HG03378 (cell line): Measurements from ENCODE around the gene FAM13B.
"Not testable (repeated sequence)": the region's sequence is repeated elsewhere in the genome, so short reads cannot be mapped to it uniquely, and the experiment has no call there.

Experiments used
- ATAC-seq: cut with Tn5 transposase; IDR thresholded peaks from one replicate; pipeline ENCODE4 v1.9.1; 2021; ENCODE audit warnings: mild to moderate bottlenecking, moderate library complexity; ENCODE audit not compliant: unreplicated experiment

FAM13B gene

DNA sequence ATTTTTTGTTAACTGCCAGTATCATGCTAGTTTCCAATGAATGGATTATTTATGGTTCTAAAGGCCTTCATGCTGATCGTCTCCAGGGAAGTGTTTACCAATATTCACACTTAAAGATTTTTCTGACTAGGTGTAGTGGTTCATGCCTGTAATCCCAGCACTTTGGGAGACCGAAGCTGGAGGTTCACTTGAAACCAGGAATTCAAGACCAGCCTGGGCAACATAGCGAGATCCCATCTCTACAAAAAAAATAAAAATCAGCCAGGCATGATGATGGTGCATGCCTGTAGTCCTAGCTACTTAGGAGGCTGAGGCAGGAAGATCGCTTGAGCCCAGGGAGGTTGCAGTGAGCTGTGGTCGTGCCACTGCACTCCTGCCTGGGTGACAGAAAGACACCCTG lies 43.5 kb downstream of the FAM13B start:
- ATAC-seq = no peak

DNA sequence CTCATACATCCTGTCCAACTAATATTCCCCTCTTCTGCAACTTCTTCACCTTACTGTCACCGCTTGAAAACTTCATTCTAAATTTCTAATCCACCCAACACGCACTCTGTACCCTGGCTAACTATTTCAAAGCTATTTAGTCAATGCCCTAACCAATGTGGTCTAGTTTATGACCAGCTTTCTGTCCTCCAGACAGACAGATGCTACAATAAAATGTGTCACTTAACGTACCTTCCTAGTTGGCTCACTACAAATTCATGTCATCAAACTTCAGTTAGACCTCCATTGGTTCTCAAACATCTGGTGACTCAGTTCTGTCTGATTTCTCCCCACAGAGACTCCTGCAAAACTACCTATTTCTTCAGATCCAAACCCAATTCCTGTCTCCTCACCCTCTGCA lies 57.7 kb downstream of the FAM13B start:
- ATAC-seq = no peak

DNA sequence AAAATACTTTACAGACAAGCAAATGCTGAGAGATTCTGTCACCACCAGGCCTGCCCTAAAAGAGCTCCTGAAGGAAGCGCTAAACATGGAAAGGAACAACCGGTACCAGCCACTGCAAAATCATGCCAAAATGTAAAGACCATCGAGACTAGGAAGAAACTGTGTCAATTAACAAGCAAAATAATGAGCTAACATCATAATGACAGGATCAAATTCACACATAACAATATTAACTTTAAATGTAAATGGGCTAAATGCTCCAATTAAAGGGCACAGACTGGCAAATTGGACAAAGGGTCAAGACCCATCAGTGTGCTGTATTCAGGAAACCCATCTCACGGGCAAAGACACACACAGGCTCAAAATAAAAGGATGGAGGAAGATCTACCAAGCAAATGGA lies 62.5 kb downstream of the FAM13B start:
- not testable (repeated sequence) for ATAC-seq

DNA sequence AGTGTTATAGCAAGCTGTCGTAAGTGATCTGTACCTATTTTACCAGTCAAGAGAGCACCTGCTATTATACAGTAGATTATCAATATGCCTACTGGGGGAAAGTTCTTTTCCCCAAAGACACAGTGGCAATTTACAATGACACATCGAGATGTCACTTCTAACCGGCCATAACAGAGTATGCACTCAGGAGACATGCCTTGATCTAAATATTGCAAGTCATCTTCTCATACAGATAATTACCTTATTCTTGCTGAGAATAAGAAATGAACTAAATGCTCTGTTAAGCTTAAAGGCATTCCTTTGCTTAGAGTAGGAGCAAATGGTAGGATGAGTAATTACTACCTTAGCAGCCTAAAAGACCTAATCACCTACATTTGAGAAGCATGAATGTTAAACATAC lies 72.1 kb downstream of the FAM13B start:
- ATAC-seq = no peak

DNA sequence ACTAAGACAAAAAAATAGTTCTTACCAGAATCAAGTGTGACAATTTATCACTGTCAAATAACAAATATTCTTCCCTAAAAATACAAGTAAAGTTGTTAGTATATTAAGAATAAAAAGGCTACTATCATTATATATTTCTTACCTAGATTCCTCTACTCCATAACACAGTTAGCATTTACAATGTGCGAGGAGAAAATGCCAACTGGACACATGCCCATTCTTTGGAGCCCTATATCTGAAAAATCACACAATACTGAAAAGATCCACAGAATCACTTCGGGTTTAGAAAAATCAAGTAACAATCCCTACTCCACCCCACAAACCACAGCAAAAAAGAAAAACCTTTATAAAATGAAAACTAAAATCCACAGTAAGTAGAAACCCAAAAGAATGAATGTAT lies 72.7 kb downstream of the FAM13B start:
- ATAC-seq = no peak

DNA sequence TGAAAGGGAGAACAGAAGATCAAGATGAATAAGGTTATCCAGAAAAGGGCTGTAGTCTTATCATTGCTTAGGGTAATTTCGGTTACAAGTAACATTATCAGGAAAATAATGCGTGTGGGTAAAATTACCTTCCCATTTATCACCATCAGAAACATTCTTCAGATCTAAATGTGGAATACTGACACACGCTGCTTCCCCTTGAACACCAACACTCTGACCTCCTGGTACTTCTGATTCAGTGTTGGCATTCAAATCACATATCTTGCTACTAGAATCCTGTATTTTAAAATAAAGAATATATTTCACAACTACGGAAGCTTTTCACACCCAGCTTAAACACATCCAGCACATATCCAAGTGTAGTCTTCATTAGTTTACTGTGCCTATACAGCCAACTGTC lies 73.4 kb downstream of the FAM13B start:
- no peak for ATAC-seq

DNA sequence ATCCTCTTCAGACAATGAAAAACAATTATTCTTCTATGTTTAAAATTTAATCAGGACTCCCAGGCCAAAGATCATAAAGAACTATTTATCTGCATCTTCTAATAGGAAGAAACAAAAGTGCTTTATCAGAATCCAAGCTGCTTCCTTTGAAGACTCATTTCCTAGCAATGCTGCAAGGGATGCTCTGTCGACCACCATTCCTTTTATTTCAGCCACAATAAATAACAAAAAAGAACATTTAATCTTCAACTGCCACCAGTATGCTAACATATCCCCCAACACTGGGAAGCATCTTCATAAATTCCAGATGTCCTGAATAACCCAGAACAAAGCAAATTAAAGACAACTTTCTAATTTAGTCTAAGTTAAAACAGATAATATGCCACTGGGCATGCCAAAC lies 74.9 kb downstream of the FAM13B start:
- ATAC-seq = no peak

DNA sequence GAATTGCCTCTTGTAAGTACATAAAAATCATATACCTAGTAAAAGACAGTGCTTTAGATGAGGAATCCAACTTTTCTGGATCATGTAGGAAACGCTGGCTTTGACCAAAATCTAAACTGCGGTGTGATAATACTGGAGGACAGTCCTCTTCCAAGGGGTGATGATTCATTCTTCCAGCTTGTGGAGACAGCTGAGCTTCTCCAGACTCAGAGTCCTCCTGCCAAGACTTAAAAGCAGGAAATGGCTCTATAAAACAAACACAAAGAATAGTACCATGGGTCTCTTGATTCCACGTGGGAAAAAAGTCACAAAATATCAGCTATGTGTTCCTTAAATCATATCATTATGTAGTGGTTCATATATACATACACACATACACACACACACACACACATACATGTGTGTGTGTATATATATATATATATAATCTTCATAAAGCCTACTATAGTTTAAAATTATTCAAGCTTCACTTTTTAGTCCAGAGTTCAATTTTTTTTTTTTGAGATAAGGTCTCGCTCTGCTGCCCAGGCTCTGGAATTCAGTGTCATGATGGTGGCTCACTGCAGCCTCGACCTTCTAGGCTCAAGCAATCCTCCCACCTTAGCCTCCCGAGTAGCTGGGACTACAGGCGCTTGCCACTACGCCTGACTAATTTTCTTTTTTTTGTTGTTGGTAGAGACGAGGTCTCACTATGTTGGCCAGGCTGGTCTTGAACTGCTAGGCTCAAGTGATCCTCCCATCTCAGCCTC lies 78.6 kb downstream of the FAM13B start:
- ATAC-seq = no peak

DNA sequence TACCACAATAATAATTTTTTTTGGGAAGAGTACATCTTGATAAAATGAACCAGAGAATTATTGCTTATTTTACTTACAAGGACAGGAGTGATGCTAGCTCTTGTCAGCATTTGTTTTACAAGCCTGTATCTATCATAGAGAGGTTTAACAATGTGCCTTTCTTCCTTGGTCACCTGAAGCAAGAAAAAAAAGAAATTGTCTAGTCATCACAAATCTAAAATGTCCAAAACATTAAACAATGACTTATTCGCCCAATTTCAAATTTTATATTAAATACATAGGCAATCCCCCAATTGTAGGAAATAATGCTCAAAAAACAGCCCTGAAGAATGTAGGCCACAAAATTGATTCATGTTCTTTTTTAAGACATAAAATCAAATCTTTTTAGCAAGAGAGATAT lies 87.1 kb downstream of the FAM13B start:
- ATAC-seq = no peak

DNA sequence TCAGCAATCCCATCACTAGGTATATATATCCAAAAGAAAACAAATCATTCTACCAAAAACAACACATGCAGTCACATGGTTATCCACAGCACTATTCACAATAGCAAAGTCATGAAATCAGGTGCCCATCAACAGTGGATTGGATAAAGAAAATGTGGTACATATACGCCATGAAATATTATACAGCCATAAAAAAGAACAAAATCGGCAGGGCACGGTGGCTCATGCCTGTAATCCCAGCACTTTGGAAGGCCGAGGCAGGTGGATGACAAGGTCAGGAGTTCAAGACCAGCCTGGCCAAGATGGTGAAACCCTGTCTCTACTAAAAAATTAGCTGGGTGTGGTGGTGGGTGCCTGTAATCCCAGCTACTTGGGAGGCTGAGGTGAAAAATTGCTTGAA lies 88.6 kb downstream of the FAM13B start:
- not testable (repeated sequence) for ATAC-seq

DNA sequence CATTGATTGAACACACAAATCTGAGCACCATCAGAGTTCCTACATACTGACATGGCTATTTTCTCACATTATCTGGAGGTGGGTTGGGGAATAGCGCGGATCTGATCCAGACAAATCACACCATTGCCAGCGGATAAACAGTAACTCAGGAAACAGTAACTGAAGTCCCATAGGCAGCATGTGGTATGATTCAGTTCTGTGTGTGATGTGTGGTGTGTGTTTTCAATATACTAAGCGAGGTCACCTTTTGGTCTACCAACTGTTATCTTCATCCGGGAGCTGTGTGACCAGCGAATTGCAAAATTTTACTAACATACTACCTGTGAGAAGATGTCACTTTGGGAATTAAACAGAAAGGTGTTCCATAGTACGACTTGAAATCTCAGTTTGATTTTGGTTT lies 93.5 kb downstream of the FAM13B start:
- no peak for ATAC-seq

DNA sequence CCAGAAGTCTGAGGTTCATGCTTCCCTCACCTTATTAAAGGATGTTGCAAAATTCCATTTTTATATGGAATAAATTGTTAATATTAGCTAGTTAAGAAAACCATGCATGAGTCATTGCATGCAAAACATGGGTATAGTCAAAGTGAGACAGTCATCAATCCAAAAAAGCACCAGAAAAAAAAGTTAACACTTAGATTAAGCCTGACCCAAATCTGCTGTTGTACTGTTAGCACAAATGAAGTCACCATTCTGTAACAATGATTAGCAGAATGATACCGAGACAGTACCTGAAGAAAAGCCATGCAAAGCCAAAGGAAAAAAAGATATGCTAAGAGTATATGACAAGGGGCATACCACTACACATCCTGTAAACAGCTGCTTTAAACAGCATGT lies 94.1 kb downstream of the FAM13B start:
- no peak for ATAC-seq

DNA sequence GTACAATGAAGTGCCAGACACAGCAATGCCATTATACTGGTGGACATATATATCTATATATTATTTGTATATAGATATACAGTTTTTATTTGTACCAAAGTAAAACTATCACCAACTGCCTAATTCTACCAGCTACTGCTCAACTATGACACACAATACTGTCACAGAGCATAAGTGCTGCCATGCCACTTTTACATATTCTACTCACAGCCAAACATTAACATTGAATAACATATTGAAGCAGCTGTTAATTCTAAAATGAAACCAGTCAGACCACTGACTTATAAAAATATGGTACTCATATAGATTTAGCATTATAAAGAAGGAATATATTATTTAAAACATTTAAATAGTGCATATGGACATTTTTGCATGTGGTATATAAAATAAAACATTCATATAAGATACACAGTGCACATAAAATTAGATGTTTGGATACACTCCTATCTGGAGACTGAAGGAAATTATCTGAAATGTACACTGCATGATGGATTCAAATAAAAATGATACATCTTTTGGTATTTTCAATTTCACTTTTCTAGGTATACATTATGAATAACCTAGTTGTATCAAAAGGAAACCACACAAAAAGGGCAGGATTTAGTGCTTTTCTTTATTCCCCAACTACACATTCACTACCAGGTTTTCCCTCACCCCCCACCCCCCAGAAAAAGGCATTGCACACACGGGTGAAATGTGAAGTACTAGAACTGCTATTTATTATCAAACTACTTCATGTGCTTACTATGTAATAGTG lies 94.7 kb downstream of the FAM13B start:
- ATAC-seq = no peak

DNA sequence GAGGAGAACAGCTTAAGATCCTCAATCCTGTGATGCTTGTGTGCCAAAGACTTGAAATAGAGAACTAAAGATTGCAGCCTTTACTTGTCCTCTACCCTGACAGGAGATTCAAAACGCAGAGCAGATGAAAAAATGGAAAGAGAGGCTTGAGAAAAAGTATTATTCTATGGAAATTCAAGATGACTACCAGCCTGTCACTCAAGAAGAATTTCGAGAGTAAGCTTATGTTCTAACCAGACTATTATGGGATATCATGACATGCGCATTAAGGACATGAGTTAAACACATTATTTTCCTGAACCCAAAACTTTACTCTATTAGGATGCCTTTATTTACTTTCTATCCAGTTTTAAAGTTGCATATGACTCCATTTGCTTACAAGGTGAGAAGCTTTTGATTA lies 97.2 kb downstream of the FAM13B start:
- ATAC-seq = no peak

DNA sequence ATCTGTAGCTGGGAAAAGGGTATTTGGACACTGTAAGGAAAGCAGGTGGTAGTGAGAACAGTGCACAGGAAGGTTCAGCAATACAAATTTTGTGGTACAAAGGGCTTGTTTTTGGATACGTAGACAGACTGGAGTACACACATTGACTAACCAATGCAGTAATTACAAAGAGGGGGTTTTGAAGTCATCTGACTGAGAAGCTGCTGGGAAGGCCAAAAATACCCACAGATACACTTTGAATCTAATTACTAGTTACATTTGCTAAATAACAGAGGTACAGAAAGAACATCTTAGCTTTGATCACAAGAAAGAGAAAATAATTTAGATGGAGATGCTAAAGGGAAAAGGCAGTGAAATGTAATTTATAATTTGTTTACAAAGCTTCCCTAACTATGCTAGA lies 97.7 kb downstream of the FAM13B start:
- no peak for ATAC-seq

DNA sequence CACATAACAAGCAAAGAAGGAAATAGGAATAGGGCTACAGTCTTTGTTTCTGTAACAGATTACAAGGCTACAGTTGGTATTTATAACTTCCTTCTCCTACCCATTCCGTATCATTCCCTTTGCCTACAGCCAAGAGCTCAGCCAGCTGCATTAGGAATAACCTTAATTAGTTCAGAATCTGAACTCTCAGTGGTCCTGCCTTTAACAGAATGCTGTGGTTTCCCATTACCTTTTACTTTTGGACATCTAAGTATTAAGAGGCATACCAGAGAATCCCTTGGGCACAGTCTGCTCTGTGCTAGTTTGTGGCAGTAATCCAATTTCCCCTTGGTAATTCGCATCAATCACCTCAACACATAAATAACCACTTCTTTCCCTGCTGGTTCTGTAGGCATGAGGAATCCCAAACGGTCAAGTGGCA lies 99.4 kb downstream of the FAM13B start:
- no peak for ATAC-seq

DNA sequence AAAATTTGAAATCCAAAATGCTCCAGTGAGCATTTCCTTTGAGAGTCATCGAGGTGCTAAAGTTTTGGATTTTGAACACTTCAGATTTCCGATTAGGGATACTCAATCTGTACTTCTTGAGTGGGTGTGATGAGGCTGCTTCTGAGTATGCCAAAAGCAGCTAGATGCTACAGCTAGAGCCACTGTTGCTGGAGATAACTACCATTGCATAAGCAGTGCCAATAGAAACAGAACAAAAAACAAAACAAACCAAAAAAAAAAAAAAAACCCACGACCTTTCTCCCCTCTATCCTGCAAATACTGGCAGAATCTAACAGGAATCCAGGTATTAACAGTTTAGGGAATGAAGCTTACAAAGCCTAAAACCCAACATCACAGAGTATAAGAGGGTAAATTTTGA lies 100.1 kb downstream of the FAM13B start:
- no peak for ATAC-seq

DNA sequence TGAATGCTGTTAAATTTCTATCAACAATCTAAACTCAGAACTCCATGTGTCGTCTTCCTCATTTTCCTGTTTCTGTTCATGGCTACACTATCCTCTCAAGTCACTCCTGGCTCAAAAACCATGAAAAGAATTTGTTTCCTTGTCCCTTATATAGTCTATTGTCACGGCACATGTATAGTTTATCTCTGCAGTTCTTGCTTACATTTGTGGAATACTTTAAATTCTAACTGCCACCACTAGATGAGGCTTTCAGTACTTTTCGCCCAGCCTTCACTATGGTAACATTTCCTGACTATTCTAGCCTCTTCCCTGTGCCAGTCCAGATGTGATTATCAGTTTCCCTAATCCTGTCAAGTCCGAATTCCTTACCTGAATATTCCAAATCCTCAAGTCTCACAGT lies 109.0 kb downstream of the FAM13B start:
- no peak for ATAC-seq

DNA sequence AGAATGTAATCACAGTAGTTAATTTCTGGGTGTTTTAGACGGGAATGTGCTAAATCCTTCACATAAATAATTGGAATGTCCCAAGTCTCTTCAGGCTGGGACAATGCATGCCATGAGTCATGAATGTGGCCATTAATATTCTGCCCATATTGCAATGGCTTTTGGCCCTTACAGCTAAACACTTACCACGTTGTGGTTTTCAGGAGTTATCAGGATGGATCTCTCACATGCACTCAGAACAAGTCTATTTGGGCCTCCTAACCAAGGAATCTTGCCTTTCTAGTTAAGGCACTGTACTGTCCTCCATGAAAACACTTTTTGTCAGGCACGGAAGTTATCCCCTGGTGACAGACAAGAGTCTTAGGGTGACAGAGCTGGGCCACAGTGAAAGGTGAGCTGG lies 110.9 kb downstream of the FAM13B start:
- no peak for ATAC-seq

DNA sequence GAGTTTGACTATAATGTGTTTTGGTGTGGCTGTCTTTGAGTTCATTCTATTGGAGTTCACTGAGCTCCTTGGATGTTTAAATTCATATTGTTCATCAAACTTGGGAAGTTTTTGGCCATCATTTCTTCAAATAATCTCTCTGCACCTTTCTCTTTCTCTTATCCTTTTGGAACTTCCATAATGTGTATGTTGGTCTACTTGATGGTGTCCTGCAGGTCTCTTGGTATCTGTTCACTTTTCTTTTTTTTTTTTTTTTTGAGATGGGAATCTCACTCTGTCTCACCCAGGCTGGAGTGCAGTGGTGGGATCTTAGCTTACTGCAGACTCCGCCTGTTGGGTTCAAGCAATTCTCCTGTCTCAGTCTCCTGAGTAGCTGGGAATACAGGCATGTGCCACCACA lies 116.0 kb downstream of the FAM13B start:
- ATAC-seq = no peak

DNA sequence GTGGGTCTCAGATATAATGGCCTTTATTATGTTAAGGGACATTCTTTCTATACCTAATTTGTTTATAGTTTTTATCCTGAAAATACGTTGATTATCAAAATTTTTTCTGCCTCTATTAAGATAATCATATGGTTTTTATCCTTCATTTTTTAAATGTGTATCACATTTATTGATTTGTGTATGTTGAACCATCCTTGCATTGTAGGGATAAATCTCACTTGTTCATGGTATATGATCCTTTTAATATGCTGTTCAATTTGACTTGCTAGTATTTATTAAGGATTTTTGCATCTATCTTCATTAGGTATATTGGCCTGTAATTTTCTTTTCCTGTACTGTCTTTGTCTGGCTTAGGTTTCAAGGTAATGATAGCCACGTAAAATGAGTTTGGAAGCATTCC lies 118.1 kb downstream of the FAM13B start:
- no peak for ATAC-seq

DNA sequence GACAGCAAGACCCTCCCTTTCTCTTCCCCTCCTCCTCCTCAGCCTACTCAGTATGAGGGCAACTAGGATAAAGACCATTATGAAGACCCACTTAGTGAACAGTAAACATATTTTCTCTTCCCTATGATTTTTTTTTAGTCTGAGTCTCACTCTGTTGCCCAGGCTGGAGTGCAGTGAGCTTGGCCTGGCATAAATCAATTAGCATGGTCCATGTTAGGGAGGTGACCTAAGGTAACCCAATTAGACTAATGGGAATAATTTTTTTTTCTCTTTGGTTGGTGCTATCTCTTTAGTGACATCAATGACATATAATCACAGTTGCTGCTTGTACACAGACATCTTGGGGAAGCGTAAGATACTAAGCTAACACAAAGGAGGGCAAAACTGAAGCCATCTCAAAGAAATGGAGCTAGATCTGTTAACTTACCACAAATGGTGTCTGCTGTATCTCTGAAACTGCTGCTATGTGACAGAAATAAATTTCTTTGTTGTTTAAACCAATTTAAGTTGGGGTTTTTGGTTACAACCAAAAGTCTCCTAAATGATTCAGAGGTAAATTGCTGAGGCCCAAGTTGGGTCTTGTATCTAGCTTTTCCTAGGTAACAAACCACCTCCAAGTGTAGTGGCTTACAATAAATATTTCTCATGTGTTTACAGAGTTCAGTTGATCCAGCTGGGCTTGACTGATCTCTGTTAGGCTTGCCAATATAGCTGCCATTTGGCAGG lies 130.3 kb downstream of the FAM13B start:
- no peak for ATAC-seq
